HEK293 (cell line): ENCODE data around the gene ARHGAP4.

Experiments used
- BCL11B ChIP-seq: fragments of 450-650 bp; formaldehyde crosslinking; IDR thresholded peaks from 2 replicates; pipeline ENCODE4 v1.5.1; 2016; ENCODE audit warnings: low read depth, missing biosample characterization, missing genetic modification characterization
- EGR2 ChIP-seq: fragments of 450-650 bp; formaldehyde crosslinking; IDR thresholded peaks from 2 replicates; pipeline ENCODE4 v1.5.1; 2016; ENCODE audit warnings: low read depth, missing biosample characterization, missing genetic modification characterization
- INSM2 ChIP-seq: fragments of 450-650 bp; formaldehyde crosslinking; IDR thresholded peaks from 2 replicates; pipeline ENCODE4 v1.5.1; 2016; ENCODE audit warnings: missing biosample characterization, missing genetic modification characterization
- KLF8 ChIP-seq: fragments of 450-650 bp; formaldehyde crosslinking; IDR thresholded peaks from 2 replicates; pipeline ENCODE4 v1.5.1; 2016; ENCODE audit warnings: missing biosample characterization, missing genetic modification characterization
- REPIN1 ChIP-seq: fragments of 450-650 bp; formaldehyde crosslinking; IDR thresholded peaks from 2 replicates; pipeline ENCODE4 v1.5.1; 2017; ENCODE audit warnings: missing biosample characterization, missing genetic modification characterization, low read depth
- SCRT2 ChIP-seq: fragments of 450-650 bp; formaldehyde crosslinking; IDR thresholded peaks from 2 replicates; pipeline ENCODE4 v1.5.1; 2016; ENCODE audit warnings: missing biosample characterization, missing genetic modification characterization
- TCF7L2 ChIP-seq: IDR thresholded peaks from 2 replicates; pipeline ENCODE4 v1.6.1; 2011; ENCODE audit warnings: low read depth, mild to moderate bottlenecking, inconsistent platforms, low read length, moderate library complexity, borderline replicate concordance
- YY2 ChIP-seq: fragments of 450-650 bp; formaldehyde crosslinking; IDR thresholded peaks from 2 replicates; pipeline ENCODE4 v1.5.1; 2016; ENCODE audit warnings: missing biosample characterization, missing genetic modification characterization
- ZBTB17 ChIP-seq: fragments of 450-650 bp; formaldehyde crosslinking; IDR thresholded peaks from 2 replicates; pipeline ENCODE4 v1.5.1; 2016; ENCODE audit warnings: missing biosample characterization, missing genetic modification characterization
- ZEB2 ChIP-seq: fragments of 450-650 bp; formaldehyde crosslinking; IDR thresholded peaks from 2 replicates; pipeline ENCODE4 v1.5.1; 2016; ENCODE audit warnings: missing biosample characterization, missing genetic modification characterization
- ZNF138 ChIP-seq: fragments of 450-650 bp; formaldehyde crosslinking; IDR thresholded peaks from 2 replicates; pipeline ENCODE4 v1.5.1; 2016; ENCODE audit warnings: missing biosample characterization, missing genetic modification characterization, borderline replicate concordance
- ZNF146 ChIP-seq: fragments of 450-650 bp; formaldehyde crosslinking; IDR thresholded peaks from 2 replicates; pipeline ENCODE4 v1.5.1; 2016; ENCODE audit warnings: missing biosample characterization, missing genetic modification characterization
- ZNF221 ChIP-seq: fragments of 450-650 bp; formaldehyde crosslinking; IDR thresholded peaks from 2 replicates; pipeline ENCODE4 v1.5.1; 2017; ENCODE audit warnings: missing biosample characterization, missing genetic modification characterization, borderline replicate concordance
- ZNF23 ChIP-seq: fragments of 450-650 bp; formaldehyde crosslinking; IDR thresholded peaks from 2 replicates; pipeline ENCODE4 v1.5.1; 2016; ENCODE audit warnings: missing biosample characterization, missing genetic modification characterization, borderline replicate concordance
- ZNF266 ChIP-seq: fragments of 450-650 bp; formaldehyde crosslinking; IDR thresholded peaks from 2 replicates; pipeline ENCODE4 v1.5.1; 2016; ENCODE audit warnings: missing biosample characterization, missing genetic modification characterization, low read depth
- ZNF391 ChIP-seq: fragments of 450-650 bp; formaldehyde crosslinking; IDR thresholded peaks from 2 replicates; pipeline ENCODE4 v1.5.1; 2016; ENCODE audit warnings: low read depth, missing biosample characterization, missing genetic modification characterization, borderline replicate concordance
- ZNF529 ChIP-seq: fragments of 450-650 bp; formaldehyde crosslinking; IDR thresholded peaks from 2 replicates; pipeline ENCODE4 v1.5.1; 2017; ENCODE audit warnings: missing genetic modification characterization, missing biosample characterization; ENCODE audit not compliant: insufficient replicate concordance
- ZNF558 ChIP-seq: fragments of 450-650 bp; formaldehyde crosslinking; IDR thresholded peaks from 2 replicates; pipeline ENCODE4 v1.5.1; 2016; ENCODE audit warnings: missing biosample characterization, missing genetic modification characterization
- ZNF629 ChIP-seq: fragments of 450-650 bp; formaldehyde crosslinking; IDR thresholded peaks from 2 replicates; pipeline ENCODE4 v1.5.1; 2017; ENCODE audit warnings: missing biosample characterization, missing genetic modification characterization
- ZNF645 ChIP-seq: fragments of 450-650 bp; formaldehyde crosslinking; IDR thresholded peaks from 2 replicates; pipeline ENCODE4; 2016; ENCODE audit warnings: missing biosample characterization, missing genetic modification characterization
- ZNF654 ChIP-seq: fragments of 450-650 bp; formaldehyde crosslinking; IDR thresholded peaks from 2 replicates; pipeline ENCODE4 v1.5.1; 2016; ENCODE audit warnings: low read depth, missing biosample characterization, missing genetic modification characterization
- ZNF747 ChIP-seq: fragments of 450-650 bp; formaldehyde crosslinking; IDR thresholded peaks from 2 replicates; pipeline ENCODE4 v1.5.1; 2016; ENCODE audit warnings: missing biosample characterization, missing genetic modification characterization
- ZNF76 ChIP-seq: fragments of 450-650 bp; formaldehyde crosslinking; IDR thresholded peaks from 2 replicates; pipeline ENCODE4; 2016; ENCODE audit warnings: low read depth, missing biosample characterization, missing genetic modification characterization, borderline replicate concordance
- ZNF791 ChIP-seq: fragments of 450-650 bp; formaldehyde crosslinking; IDR thresholded peaks from 2 replicates; pipeline ENCODE4 v1.5.1; 2016; ENCODE audit warnings: missing biosample characterization, missing genetic modification characterization
- ZSCAN18 ChIP-seq: fragments of 450-650 bp; formaldehyde crosslinking; IDR thresholded peaks from 2 replicates; pipeline ENCODE4 v1.5.1; 2016; ENCODE audit warnings: missing biosample characterization, missing genetic modification characterization
- ZSCAN30 ChIP-seq: fragments of 450-650 bp; IDR thresholded peaks from 2 replicates; pipeline ENCODE4 v1.5.1; 2018; ENCODE audit warnings: missing biosample characterization, mild to moderate bottlenecking, missing genetic modification characterization, moderate library complexity
- ZXDB ChIP-seq: fragments of 450-650 bp; formaldehyde crosslinking; IDR thresholded peaks from 2 replicates; pipeline ENCODE4 v1.5.1; 2016; ENCODE audit warnings: missing biosample characterization, missing genetic modification characterization
- TF ChIP-seq, protein P1 (sequence below): fragments of 450-650 bp; formaldehyde crosslinking; IDR thresholded peaks from 2 replicates; pipeline ENCODE4 v1.5.1; 2016; ENCODE audit warnings: missing biosample characterization, missing genetic modification characterization
- TF ChIP-seq, protein P2 (sequence below): fragments of 450-650 bp; formaldehyde crosslinking; IDR thresholded peaks from 2 replicates; pipeline ENCODE4 v1.5.1; 2016; ENCODE audit warnings: missing biosample characterization, missing genetic modification characterization, borderline replicate concordance

ARHGAP4 gene

GRCh38 chrX:153947009-153947769 is 21.1 kb upstream of the ARHGAP4 start (continued):
- no peak for TF ChIP-seq ZNF529 (tag by site-specific recombination)
- peak; percentile 50 for TF ChIP-seq ZNF629 (tag by site-specific recombination)
- 0 out of 2 replicates have a peak, but pooled peaks have one; percentile 31 for TF ChIP-seq KLF8
- TF ChIP-seq ZSCAN18 (tag by site-specific recombination), result no peak
- no peak for TF ChIP-seq ZNF645 (tag by site-specific recombination)
- no peak for TF ChIP-seq SCRT2 (tag by site-specific recombination)
- TF ChIP-seq ZSCAN30 (tag by site-specific recombination), result peak; percentile 74; the same call in 1 of the 2 replicates
- TF ChIP-seq REPIN1 (tag by site-specific recombination), result no peak
- TF ChIP-seq ZBTB17 (tag by site-specific recombination), result peak; percentile 43; the same call in 1 of the 2 replicates
- TF ChIP-seq EGR2, result 0 out of 2 replicates have a peak, but pooled peaks have one; percentile 6
- TF ChIP-seq ZEB2 (tag by site-specific recombination), result peak; percentile 53
- no peak for TF ChIP-seq ZNF266
- TF ChIP-seq ZNF747, result no peak
- no peak for TF ChIP-seq ZNF391
- TF ChIP-seq ZNF76, result peak; percentile 93
- no peak for TF ChIP-seq YY2 (tag by site-specific recombination)
- TF ChIP-seq BCL11B (tag by site-specific recombination), result no peak
- TF ChIP-seq ZNF558 (tag by site-specific recombination), result no peak
- 0 out of 2 replicates have a peak, but pooled peaks have one; percentile 18 for TF ChIP-seq ZXDB (tag by site-specific recombination)
- TF ChIP-seq ZNF654 (tag by site-specific recombination), result peak; percentile 89
- no peak for TF ChIP-seq ZNF138
- no peak for TF ChIP-seq ZNF23 (tag by site-specific recombination)
- TF ChIP-seq, protein P1, sequence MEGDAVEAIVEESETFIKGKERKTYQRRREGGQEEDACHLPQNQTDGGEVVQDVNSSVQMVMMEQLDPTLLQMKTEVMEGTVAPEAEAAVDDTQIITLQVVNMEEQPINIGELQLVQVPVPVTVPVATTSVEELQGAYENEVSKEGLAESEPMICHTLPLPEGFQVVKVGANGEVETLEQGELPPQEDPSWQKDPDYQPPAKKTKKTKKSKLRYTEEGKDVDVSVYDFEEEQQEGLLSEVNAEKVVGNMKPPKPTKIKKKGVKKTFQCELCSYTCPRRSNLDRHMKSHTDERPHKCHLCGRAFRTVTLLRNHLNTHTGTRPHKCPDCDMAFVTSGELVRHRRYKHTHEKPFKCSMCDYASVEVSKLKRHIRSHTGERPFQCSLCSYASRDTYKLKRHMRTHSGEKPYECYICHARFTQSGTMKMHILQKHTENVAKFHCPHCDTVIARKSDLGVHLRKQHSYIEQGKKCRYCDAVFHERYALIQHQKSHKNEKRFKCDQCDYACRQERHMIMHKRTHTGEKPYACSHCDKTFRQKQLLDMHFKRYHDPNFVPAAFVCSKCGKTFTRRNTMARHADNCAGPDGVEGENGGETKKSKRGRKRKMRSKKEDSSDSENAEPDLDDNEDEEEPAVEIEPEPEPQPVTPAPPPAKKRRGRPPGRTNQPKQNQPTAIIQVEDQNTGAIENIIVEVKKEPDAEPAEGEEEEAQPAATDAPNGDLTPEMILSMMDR, result peak; percentile 96
- TF ChIP-seq ZNF221 (tag by site-specific recombination), result no peak
- TF ChIP-seq ZNF791 (tag by site-specific recombination), result no peak
- TF ChIP-seq, protein P2, sequence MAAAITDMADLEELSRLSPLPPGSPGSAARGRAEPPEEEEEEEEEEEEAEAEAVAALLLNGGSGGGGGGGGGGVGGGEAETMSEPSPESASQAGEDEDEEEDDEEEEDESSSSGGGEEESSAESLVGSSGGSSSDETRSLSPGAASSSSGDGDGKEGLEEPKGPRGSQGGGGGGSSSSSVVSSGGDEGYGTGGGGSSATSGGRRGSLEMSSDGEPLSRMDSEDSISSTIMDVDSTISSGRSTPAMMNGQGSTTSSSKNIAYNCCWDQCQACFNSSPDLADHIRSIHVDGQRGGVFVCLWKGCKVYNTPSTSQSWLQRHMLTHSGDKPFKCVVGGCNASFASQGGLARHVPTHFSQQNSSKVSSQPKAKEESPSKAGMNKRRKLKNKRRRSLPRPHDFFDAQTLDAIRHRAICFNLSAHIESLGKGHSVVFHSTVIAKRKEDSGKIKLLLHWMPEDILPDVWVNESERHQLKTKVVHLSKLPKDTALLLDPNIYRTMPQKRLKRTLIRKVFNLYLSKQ, result no peak
- TF ChIP-seq TCF7L2, result no peak
- TF ChIP-seq ZNF146, result no peak; the same call in 1 of the 2 replicates
- TF ChIP-seq INSM2 (tag by site-specific recombination), result peak; percentile 28; the same call in 1 of the 2 replicates
